HG02884 (cell line): ENCODE results near the gene PEX26.
"Not testable (repeated sequence)": the region's sequence is repeated elsewhere in the genome, so short reads cannot be mapped to it uniquely, and the experiment has no call there.

Experiments used
- ATAC-seq: cut with Tn5 transposase; IDR thresholded peaks from one replicate; pipeline ENCODE4 v1.9.1; 2021; ENCODE audit warnings: mild to moderate bottlenecking, moderate library complexity; ENCODE audit not compliant: unreplicated experiment

The PEX26 gene

GRCh38 chr22:18056161-18056666 is 21.6 kb upstream of the PEX26 start:
- ATAC-seq = no peak

DNA sequence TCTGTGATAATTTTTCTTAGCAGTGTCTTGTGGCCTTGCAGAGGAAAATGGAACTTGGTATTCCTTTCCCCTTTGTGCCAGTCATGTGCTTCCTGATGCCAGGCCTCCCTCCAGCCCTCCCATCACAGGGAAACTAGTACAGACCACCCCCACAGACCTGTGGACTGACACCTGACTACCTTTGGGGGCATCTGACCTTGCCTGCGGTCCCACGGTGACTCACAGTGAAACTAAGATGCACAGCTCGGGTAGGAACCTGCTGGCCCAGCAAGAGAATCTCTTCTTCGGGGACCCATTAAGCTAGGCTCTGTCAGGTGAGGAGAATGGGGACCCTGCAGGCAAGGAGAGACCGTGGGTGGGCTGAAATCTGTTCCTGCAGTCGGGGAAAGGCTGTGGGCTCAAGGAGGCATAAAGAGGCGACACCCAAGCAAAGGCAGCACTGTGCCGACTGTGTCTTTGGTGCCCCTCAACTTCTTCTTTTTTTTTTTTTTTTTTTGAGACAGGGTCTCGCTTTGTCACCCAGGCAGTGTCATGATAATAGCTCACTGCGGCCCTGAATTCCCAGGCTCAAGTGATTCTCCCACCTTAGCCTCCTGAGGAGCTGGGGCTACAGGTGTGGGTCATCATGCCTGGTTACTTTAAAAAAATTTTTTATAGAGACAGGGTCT is 20.8 kb upstream of the PEX26 start:
- no peak for ATAC-seq

DNA sequence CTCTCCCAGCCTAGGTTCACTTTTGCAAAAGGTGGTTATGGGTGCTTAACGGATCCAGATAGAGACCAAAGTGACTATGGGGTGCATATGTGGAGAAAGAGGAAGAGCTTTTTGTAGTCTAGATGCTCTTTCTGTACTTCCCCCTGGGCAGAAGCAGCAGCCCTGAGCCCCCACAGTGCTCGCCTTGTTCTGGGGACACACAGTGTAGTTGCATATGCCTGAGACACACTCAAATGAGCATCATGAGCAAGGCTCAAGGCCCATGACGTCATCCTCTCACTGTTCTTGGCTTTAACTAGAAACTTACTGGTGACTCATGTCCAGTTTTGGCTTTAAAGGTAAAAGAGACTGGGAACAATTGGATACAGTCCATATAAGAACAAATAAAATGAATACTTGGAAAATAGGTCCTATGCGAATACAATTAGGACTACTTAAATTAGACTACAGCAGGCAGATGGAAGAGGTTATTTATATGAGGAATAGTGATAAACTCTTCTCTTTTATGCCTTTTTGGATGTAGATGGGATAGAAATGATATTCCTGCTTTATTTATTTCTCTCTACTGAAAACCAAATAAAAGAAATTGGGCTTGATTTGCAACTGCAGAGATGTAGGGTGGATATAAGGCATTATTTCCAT is 20.1 kb upstream of the PEX26 start:
- ATAC-seq = no peak

GRCh38 chr22:18058371-18059093 is 19.3 kb upstream of the PEX26 start:
- no peak for ATAC-seq

DNA sequence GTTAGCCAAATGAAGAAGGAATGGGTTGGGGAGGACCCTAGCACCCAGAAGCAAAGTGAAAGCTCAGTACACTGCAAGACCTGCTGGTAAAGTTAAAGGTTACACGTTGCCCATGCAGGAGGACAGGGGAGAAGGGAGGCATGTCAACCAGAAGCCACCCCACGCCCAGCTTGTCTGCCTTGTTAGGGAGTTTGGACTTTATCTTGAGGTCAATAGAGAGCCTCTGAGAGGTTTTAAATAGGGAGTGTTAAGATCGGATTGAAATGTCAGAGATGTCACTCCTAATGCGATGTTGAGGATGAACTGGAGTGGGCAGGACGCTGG is 18.7 kb upstream of the PEX26 start:
- no peak for ATAC-seq

DNA sequence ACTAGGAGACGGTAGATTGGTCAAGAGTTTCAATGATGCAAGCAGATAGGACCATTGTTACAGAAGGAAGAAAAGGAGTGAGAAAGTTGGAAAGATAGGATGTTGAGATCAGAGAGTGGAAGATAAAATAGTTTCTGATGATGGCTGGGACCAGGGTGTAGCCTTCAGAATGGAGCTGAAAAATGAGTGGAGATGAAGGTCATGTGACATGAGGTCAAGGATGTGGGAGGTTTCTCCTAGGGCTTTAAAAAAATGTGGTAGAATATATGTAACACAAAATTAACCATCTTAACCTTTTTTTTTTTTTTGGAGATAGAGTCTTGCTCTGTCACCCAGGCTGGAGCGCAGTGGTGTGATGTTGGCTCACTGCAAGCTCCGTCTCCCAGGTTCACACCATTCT is 18.3 kb upstream of the PEX26 start:
- no peak for ATAC-seq

GRCh38 chr22:18059991-18060390 is 17.8 kb upstream of the PEX26 start:
- no peak for ATAC-seq

- no peak for ATAC-seq
These were observed 16.9 kb upstream of the PEX26 start for GRCh38 chr22:18060646-18061620.

DNA sequence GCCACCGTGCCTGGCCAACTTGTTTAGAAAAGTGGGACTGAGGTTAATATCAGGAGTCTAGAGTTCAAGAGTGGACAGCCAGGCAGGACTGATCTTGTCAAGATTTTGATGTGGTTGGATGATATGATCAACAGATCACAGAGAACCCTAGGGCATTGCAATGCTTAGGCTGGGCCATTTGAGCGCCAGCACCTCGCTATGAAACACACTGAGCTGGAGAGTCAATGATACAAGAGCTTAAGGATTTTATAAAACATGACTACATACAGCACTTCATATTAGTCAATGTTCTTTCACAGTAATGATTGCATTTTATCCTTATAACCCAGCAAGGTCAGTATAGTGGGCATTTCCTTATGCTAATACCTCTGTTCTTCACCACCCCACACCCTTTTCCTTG is 15.4 kb upstream of the PEX26 start:
- ATAC-seq = no peak

GRCh38 chr22:18063306-18063705 is 14.5 kb upstream of the PEX26 start:
- ATAC-seq = no peak

DNA sequence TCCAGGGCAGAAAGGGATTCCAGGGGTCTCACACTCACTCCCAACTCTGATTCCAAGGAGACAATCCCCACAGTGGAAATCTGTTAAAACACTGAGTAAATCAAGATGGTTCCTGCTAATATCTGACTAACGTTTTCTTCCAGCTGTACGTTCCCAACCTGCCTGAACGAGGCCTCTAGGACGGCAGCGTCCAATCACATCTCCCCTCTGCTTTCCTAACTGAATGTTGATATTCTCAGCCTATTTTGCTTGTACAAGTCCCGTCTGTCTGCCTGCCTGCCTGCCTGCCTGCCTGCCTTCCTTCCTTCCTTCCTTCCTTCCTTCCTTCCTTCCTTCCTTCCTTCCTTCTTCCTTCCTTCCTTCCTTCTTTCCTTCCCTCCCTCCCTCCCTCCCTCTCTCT is 14.1 kb upstream of the PEX26 start:
- ATAC-seq = not testable (repeated sequence)

- no peak for ATAC-seq
These were observed 13.2 kb upstream of the PEX26 start for GRCh38 chr22:18064636-18065035.

DNA sequence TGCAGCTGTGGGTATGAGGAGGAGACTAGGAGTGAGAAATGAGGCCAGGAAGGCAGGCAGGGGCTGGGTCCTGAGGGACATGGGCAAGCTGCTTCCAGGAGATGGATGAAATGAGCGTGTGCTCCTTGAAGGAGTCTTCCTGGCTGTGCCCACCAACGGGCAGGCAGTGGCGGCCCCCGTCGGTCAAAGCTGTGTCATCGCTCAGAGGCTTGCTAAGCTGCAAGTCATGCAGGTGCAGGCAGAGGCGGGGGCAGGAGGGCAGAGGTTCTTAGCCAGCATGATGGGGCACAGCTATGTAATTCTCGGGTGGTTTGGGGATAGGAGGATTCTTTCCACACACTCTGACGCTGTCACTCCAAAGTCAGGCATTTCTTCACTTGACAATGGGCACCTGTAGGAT is 12.5 kb upstream of the PEX26 start:
- no peak for ATAC-seq

- ATAC-seq = no peak
These were observed 11.5 kb upstream of the PEX26 start for GRCh38 chr22:18066181-18066859.

DNA sequence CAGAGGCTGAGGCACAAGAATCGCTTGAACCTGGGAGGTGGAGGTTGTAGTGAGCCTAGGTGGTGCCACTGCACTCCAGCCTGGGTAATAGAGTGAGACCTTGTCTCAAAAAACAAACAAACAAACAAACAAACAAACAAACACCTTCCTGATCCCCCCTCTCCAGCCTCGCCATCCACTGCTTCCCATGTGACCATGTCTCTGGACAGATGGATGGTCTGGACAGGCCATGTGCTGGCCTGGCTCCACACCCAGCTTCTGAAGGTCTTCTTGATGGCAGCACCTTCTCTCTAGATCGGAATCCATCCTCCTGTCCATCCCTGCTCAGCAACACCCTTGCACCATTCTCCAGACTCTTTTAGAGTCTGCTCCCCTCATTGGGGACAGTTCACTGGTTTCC is 10.7 kb upstream of the PEX26 start:
- ATAC-seq = no peak

DNA sequence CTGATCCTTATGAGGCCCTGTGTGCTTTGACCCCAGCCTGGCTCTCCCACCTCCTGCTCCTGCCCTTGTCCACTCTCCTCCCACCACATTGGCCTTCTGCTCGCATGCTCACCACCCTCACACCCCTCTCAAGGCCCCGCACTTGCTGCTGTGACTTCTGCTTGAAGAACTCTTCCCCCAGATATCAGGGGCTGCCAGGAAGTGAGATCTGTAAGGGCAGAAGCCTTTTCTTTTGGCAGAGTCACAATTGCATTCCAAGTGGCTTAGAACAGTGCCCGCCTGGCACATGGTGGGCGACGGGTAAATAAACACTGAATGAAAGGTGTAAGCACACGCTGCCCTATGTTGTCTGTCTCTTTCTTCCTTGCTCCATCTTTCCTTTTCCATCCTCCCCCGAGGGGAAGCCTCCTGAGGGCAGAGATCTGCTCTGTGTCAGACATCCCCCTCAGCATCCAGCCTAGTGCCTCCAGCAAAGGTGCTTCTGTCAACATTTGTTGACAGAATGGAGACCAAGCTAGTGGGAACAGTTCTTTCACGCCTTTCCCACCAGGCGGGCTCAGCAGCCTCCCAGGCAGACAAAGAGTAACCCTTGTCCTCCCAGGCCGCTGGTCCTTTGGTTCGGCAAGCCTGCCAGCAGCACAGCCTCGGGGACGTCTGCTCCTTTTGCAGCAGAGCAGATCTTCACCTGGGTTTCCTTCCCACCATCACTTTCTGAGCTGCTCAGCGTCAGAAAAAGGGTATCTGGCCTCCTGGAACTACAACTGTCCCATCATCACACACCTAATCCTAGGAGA is 10.0 kb upstream of the PEX26 start:
- ATAC-seq = no peak

DNA sequence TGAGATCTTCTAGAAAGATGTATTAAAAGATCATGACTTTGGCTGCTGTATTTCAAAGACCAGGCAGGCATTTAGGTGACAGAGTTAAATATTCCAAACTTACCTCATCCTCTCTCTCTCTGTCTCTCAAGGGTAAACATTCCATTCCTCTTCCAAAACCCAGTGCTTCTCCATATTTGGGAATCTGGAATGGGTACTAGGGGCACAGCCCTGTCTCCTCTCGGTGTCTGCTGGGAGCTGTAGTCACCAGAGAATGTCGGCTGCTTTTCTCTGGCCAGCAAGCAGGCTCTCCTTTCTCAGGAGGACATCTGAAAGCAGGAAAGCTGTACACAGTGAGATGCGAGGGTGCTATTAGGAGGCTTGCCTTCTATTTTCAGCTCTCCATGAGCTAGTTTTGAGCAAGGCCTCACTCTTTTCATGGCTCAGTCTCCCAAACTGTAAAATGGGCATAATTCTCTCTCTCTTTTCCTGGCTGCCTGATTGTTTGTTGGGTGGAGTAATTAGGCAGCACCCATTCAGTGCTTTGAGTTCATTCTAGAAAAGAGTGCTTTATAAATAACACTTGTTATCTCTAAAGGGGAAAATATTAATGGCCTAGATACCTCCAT is 9.3 kb upstream of the PEX26 start:
- no peak for ATAC-seq

GRCh38 chr22:18069041-18069440 is 8.7 kb upstream of the PEX26 start:
- no peak for ATAC-seq

DNA sequence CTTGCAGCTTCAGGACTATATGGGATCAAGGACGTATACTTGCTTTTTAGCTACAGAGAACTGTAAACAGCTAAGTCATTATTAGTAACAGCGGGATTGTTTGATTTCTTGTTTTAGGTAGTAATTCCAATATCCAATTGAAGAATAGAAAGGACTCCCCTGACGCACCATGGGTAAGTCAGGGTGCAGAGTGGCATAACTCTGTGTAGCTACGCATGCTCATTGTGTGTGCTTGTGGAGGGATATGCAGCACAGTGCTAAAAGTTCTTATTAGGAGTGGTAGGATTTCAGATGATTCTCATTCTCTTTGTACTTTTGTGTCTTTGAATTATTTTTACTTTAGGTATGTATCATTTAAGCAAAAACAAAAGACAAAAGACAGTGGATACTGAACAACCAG is 7.7 kb upstream of the PEX26 start:
- ATAC-seq = no peak
